HEK293 (cell line): ENCODE results near the gene WDR38.
A peak's percentile ranks its signal among the peaks of the same experiment; 100 is the strongest.

Source experiments
- CTCF ChIA-PET: fragments of 350-600 bp; formaldehyde crosslinking; extraction: SDS; loops from one replicate; lab custom pipeline; 2021; ENCODE audit warnings: antibody characterized with exemption; lab: Yijun Ruan, JAX
- POLR2A ChIA-PET: fragments of 300-600 bp; formaldehyde crosslinking; extraction: SDS; loops from one replicate; lab custom pipeline; 2020; ENCODE audit warnings: antibody characterized with exemption, inconsistent platforms; lab: Yijun Ruan, JAX
- H3K27ac ChIP-seq: fragments of 200-500 bp; sonication (Bioruptor generic); 2 replicates; pipeline ENCODE4 v1.5.1; 2014; ENCODE audit warnings: low read depth, low read length, control low read depth, inconsistent platforms; ENCODE audit errors: extremely low read depth
- H3K36me3 ChIP-seq, 2 experiments: fragments of 200-500 bp in 1 of 2; sonication (Bioruptor generic) in 1 of 2; 1 replicate in 1 of 2; 2 replicates in 1 of 2; pipeline ENCODE4 v1.5.1; 2014 to 2017; ENCODE audit warnings: inconsistent platforms in 2 of 2, low read length in 2 of 2; ENCODE audit not compliant: control insufficient read depth in 2 of 2, insufficient read depth in 1 of 2
- H3K4me1 ChIP-seq: fragments of 200-500 bp; sonication (Bioruptor generic); 2 replicates; pipeline ENCODE4 v1.5.1; 2014; ENCODE audit warnings: mild to moderate bottlenecking, low read length, inconsistent platforms; ENCODE audit not compliant: control insufficient read depth, insufficient read depth
- H3K4me3 ChIP-seq: 2 replicates; pipeline ENCODE4 v1.5.1; 2011; ENCODE audit warnings: low read depth, mild to moderate bottlenecking, control low read depth, low read length, moderate library complexity
- H3K9me3 ChIP-seq: fragments of 200-500 bp; sonication (Bioruptor generic); 2 replicates; pipeline ENCODE4 v1.5.1; 2014; ENCODE audit warnings: low read depth, low read length, inconsistent platforms; ENCODE audit not compliant: control insufficient read depth, insufficient read depth
- ATF2 ChIP-seq: fragments of 450-650 bp; formaldehyde crosslinking; IDR thresholded peaks from 2 replicates; pipeline ENCODE4 v1.5.1; 2016; ENCODE audit warnings: missing biosample characterization, missing genetic modification characterization, low read depth
- ZBTB48 ChIP-seq: fragments of 450-650 bp; formaldehyde crosslinking; IDR thresholded peaks from 2 replicates; pipeline ENCODE4 v1.5.1; 2016; ENCODE audit warnings: missing biosample characterization, missing genetic modification characterization
- ZBTB6 ChIP-seq: fragments of 450-650 bp; formaldehyde crosslinking; IDR thresholded peaks from 2 replicates; pipeline ENCODE4 v1.5.1; 2017; ENCODE audit warnings: missing biosample characterization, missing genetic modification characterization
- ZIC2 ChIP-seq: fragments of 450-650 bp; formaldehyde crosslinking; IDR thresholded peaks from 2 replicates; pipeline ENCODE4 v1.5.1; 2016; ENCODE audit warnings: missing biosample characterization, missing genetic modification characterization
- ZNF16 ChIP-seq: fragments of 450-650 bp; formaldehyde crosslinking; IDR thresholded peaks from 2 replicates; pipeline ENCODE4 v1.5.1; 2016; ENCODE audit warnings: low read depth, missing biosample characterization, missing genetic modification characterization
- ZNF449 ChIP-seq: fragments of 450-650 bp; formaldehyde crosslinking; IDR thresholded peaks from 2 replicates; pipeline ENCODE4 v1.5.1; 2017; ENCODE audit warnings: missing biosample characterization, mild to moderate bottlenecking, missing genetic modification characterization, moderate library complexity
- ZNF549 ChIP-seq: fragments of 450-650 bp; IDR thresholded peaks from 2 replicates; pipeline ENCODE4 v1.5.1; 2018; ENCODE audit warnings: missing biosample characterization, missing genetic modification characterization, mild to moderate bottlenecking, inconsistent platforms, moderate library complexity
- ZNF571 ChIP-seq: fragments of 450-650 bp; formaldehyde crosslinking; IDR thresholded peaks from 2 replicates; pipeline ENCODE4 v1.5.0; 2017; ENCODE audit warnings: missing biosample characterization, missing genetic modification characterization
- ZNF792 ChIP-seq: fragments of 450-650 bp; formaldehyde crosslinking; IDR thresholded peaks from 2 replicates; pipeline ENCODE4 v1.5.1; 2016; ENCODE audit warnings: missing biosample characterization, missing genetic modification characterization

Gene WDR38

GRCh38 chr9:124846969-124847368, 6.3 kb upstream of the WDR38 start (continued):
- no peak for TF ChIP-seq ZNF16 (tag by site-specific recombination)
- TF ChIP-seq ZNF792 (tag by site-specific recombination): no peak
- TF ChIP-seq, all 188 proteins: peak for 0

DNA sequence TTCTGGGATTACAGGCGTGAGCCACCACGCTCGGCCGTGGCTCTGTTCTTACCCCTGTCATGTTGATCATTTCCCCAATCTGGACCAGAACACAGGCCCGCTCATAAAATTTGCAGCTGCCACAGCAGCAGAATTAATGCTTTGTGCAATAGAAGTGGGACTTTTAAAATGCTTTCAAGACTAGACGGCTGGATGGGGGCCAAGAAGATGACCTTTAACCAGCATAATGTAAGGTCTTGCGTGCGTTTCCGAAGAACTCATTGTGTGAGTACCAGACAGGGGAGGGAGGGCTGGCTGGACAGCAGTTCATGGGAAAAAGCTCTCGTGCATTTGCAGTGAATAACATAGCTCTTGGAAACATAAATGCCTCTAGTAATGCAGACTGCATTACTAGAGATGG, 3.5 kb upstream of the WDR38 start:
- POLR2A ChIA-PET: interaction anchor here (1.5 to 10.0 kb wide), 2 partner anchors 16 to 75 kb away, joined by 3 to 201 read pairs; partner anchors contain the start of genes NR6A1 and OLFML2A
- no peak overlapping the region for H3K4me3 ChIP-seq
- H3K36me3 ChIP-seq: no peaks in the 10 kb centered on the region
- CTCF ChIA-PET: interaction anchor here (1.0 to 31.1 kb wide), 5 partner anchors 10 to 233 kb away, joined by 3 to 1257 read pairs (median 10); partner anchors contain the start of genes NR6A1 and OLFML2A
- H3K9me3 ChIP-seq: no peaks in the 10 kb centered on the region
- no peak overlapping the region for H3K27ac ChIP-seq
- H3K4me1 ChIP-seq: no peaks in the 10 kb centered on the region
- TF ChIP-seq ZBTB48 (tag by site-specific recombination): no peak
- no peak for TF ChIP-seq ZNF449 (tag by site-specific recombination)
- TF ChIP-seq ZNF549: no peak

DNA sequence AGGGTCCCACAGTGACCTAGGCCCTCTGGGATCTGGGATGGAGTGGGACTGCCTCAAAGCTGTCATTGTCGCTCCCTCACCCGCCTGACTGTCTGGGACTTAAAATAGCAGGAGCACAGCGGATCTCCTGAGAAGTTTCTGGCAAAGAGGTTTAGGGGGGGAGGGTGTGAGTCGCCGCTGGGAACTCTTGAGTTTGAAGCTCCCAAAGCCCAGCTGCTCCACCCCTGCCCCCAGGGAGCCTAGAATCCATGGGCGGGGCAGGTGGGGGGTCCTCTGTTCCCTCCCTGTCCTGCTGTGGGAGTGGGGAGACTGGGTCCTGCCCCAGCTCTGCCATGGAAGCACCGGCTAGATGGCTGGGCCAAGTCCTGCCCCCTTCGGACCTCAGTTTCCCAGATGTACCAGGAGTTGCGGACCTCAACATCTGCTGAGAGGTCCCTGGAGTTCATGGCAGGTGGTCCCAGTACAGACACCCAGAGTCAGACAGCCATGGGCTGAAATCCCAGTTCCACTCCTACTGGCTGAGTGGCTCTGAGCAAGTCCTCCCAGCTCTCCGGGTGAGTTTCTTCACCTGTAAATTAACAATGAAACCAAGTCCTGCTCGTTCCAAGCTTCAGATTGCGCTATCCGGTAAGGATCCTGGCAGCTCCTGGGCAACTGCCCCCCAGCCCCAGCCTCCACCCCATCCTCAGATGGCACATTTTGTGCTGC, 985 bp upstream of the WDR38 start:
- ChIA-PET POLR2A (interaction anchor here (0.8 to 10.0 kb wide), 8 partner anchors 9 to 78 kb away, joined by 3 to 201 read pairs (median 3); partner anchors contain the start of genes ARPC5L, NR6A1, OLFML2A and RPL35), CTCF (interaction anchor here (0.6 to 31.1 kb wide), 39 partner anchors 10 to 522 kb away, joined by 3 to 1257 read pairs (median 6); partner anchors contain the start of genes ARPC5L, NR6A1, OLFML2A and RPL35)
- TF ChIP-seq ZNF571 (tag by site-specific recombination) (no peak), ZIC2 (tag by site-specific recombination) (peak; percentile 47)
- no peak overlapping the region for H3K27ac ChIP-seq
- H3K4me1 ChIP-seq: no peaks in the 10 kb centered on the region
- H3K4me3 ChIP-seq: no peak overlapping the region
- peaks cover 0 to 9% of the 10 kb centered on the region in 2 experiments; a peak in 1 of 3 replicates for H3K36me3 ChIP-seq
- H3K9me3 ChIP-seq: no peaks in the 10 kb centered on the region

DNA sequence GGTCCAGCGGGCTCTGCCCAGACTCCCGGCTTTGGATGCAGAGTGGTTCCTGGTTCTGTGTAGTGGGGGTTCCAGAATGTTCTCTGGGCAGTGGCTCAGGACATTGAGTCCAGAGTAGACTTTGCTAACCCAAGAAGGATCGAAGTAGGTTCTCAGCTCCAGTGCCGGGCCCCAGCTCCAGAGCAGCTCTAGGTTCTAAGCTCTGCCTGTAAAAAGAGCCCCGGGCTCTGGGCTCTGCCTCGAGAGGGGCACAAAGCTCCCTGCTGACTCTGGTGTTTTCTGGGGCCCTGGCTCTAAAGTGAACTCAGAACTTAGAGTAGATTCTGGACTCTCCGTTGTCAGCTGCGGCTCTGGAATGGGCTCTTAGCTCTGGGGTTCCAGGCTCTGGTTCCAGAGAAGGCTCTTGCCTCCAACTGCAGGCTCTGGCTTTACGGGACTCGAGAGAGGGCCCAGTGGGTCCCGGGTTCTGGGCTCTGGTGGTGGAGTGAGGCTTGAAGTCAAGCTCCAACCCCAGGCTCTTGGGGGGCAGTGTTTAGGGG, 414 bp downstream of the WDR38 start:
- CTCF ChIA-PET: interaction anchor here (0.5 to 31.1 kb wide), 38 partner anchors 8 to 521 kb away, joined by 3 to 1257 read pairs (median 4); partner anchors contain the start of genes ARPC5L, NR6A1, OLFML2A and RPL35
- peak overlapping the region; percentile 47 for H3K4me3 ChIP-seq
- no peak overlapping the region for H3K27ac ChIP-seq
- H3K9me3 ChIP-seq: no peaks in the 10 kb centered on the region
- H3K4me1 ChIP-seq: no peaks in the 10 kb centered on the region
- POLR2A ChIA-PET: interaction anchor here (0.5 to 10.0 kb wide), 7 partner anchors 8 to 154 kb away, joined by 3 to 201 read pairs (median 5); partner anchors contain the start of genes ARPC5L, NR6A1, OLFML2A and RPL35
- TF ChIP-seq ZBTB6 (tag by site-specific recombination): peak; percentile 97
- TF ChIP-seq ATF2: no peak
- peaks cover 0 to 23% of the 10 kb centered on the region in 2 experiments; a peak in 1 of 3 replicates for H3K36me3 ChIP-seq
